HepG2 (cell line): Measurements from ENCODE around the gene TBXA2R. TPM values are rescaled to one million over a fixed set of nuclear protein-coding genes. Genes with fewer than 3 reads are reported as not detected.

Experiments
- ATAC-seq: fragments of 200-7000 bp; cut with Tn5 transposase; 3 replicates; pipeline ENCODE4 v1.9.1; 2020; ENCODE audit warnings: mild to moderate bottlenecking, moderate library complexity
- BruUV-seq: library from RNA; stranded (reverse); fragments of 400-500 nt; replicated peaks from 2 replicates; lab custom pipeline; 2021; lab: Mats Ljungman, UMichigan
- CTCF ChIA-PET: fragments of 300-600 bp; formaldehyde crosslinking; extraction: SDS; loops from one replicate; lab custom pipeline; 2021; ENCODE audit warnings: low total read pairs, inconsistent platforms, low intra/inter-chr PET ratio; lab: Yijun Ruan, JAX
- POLR2A ChIA-PET: fragments of 350-600 bp; sonication (Branson Sonifier 250); formaldehyde crosslinking; loops from one replicate; lab custom pipeline; 2020; ENCODE audit warnings: antibody characterized with exemption, inconsistent platforms; lab: Yijun Ruan, JAX
- DNase-seq: peaks from one replicate; pipeline ENCODE4 v3.0.0-alpha.2; 2015; ENCODE audit warnings: low spot score
- FAIRE-seq: peaks from 3 replicates; lab custom pipeline; 2011; peaks lifted over from hg19 to GRCh38; lab: Jason Lieb, UNC
- H2AFZ ChIP-seq: one replicate; pipeline ENCODE4 v1.6.1; 2011; ENCODE audit warnings: low read length, inconsistent platforms
- H3K27ac ChIP-seq: fragments of 300-600 bp; 3 replicates; pipeline ENCODE4 v1.8.0; 2011; ENCODE audit warnings: mixed run types, mild to moderate bottlenecking, mixed read lengths, low read length, inconsistent platforms; ENCODE audit not compliant: insufficient read depth; ENCODE audit errors: extremely low read length
- H3K27me3 ChIP-seq, 2 experiments: fragments of 200-600 bp in 1 of 2; 2 replicates in 1 of 2; 3 replicates in 1 of 2; pipeline versions ENCODE4 v1.6.0 to v1.8.0; 2011; ENCODE audit warnings: low read length in 2 of 2, mild to moderate bottlenecking in 2 of 2, moderate library complexity in 2 of 2, inconsistent platforms in 1 of 2; ENCODE audit not compliant: insufficient read depth in 2 of 2, control insufficient read depth in 1 of 2
- H3K36me3 ChIP-seq, 2 experiments: fragments of 200-600 bp in 1 of 2; replicated peaks in 1 of 2; 2 replicates in 1 of 2; 3 replicates in 1 of 2; pipeline versions ENCODE4 v1.5.1 to v1.8.0; 2011; ENCODE audit warnings: low read length in 2 of 2, inconsistent platforms in 1 of 2; ENCODE audit not compliant: insufficient read depth in 2 of 2, control insufficient read depth in 1 of 2
- H3K4me1 ChIP-seq: 2 replicates; pipeline ENCODE4 v1.5.1; 2012; ENCODE audit warnings: low read length, inconsistent platforms; ENCODE audit not compliant: insufficient read depth
- H3K4me2 ChIP-seq: 2 replicates; pipeline ENCODE4 v1.6.0; 2011; ENCODE audit warnings: low read depth, low read length, inconsistent platforms
- H3K4me3 ChIP-seq, 3 experiments: fragments of 200-600 bp in 1 of 3; sonication (generic), shearing (Covaris generic) in 1 of 3; replicated peaks in 1 of 3; 2 replicates each; pipeline ENCODE4 v1.5.1; 2011 to 2016; ENCODE audit warnings: low read length in 3 of 3, inconsistent platforms in 2 of 3, low read depth in 2 of 3, mild to moderate bottlenecking in 2 of 3, control low read depth in 1 of 3, mixed read lengths in 1 of 3; ENCODE audit not compliant: insufficient read depth in 1 of 3
- H3K79me2 ChIP-seq: one replicate; pipeline ENCODE4 v1.6.1; 2011; ENCODE audit warnings: low read length, inconsistent platforms; ENCODE audit not compliant: insufficient read depth
- H3K9ac ChIP-seq: 2 replicates; pipeline ENCODE4 v1.6.0; 2011; ENCODE audit warnings: mild to moderate bottlenecking, low read depth, low read length, inconsistent platforms; ENCODE audit not compliant: insufficient read depth
- H3K9me3 ChIP-seq: 2 replicates; pipeline ENCODE4 v1.5.1; 2012; ENCODE audit warnings: mild to moderate bottlenecking, low read length
- H4K20me1 ChIP-seq: 2 replicates; pipeline ENCODE4 v1.6.0; 2011; ENCODE audit warnings: inconsistent platforms, mild to moderate bottlenecking, low read length, moderate library complexity; ENCODE audit not compliant: insufficient read depth
- AGO2 ChIP-seq: fragments of 200-400 bp; formaldehyde crosslinking; optimal IDR thresholded peaks from 2 replicates; pipeline ENCODE3; 2017; ENCODE audit warnings: mild to moderate bottlenecking, low read depth, low read length, moderate library complexity
- GATAD2A ChIP-seq: IDR thresholded peaks from 2 replicates; pipeline ENCODE4 v1.6.1; 2016
- HMG20A ChIP-seq: IDR thresholded peaks from 2 replicates; pipeline ENCODE4 v1.6.1; 2016; ENCODE audit warnings: borderline replicate concordance
- MIXL1 ChIP-seq: IDR thresholded peaks from 2 replicates; pipeline ENCODE4 v1.6.1; 2016
- MXI1 ChIP-seq: IDR thresholded peaks from 3 replicates; pipeline ENCODE4 v1.6.1; 2012; ENCODE audit warnings: low read depth, low read length, inconsistent platforms, borderline replicate concordance
- POLR2A ChIP-seq, 2 experiments: IDR thresholded peaks; 2 replicates each; pipeline ENCODE4 v1.6.1; 2011; ENCODE audit warnings: low read depth in 2 of 2, low read length in 2 of 2, mild to moderate bottlenecking in 1 of 2, moderate library complexity in 1 of 2; ENCODE audit not compliant: insufficient read depth in 1 of 2
- RBM22 ChIP-seq: fragments of 200-400 bp; formaldehyde crosslinking; optimal IDR thresholded peaks from 2 replicates; pipeline ENCODE3; 2017; ENCODE audit warnings: mild to moderate bottlenecking, low read length, moderate library complexity
- SALL1 ChIP-seq: sonication (generic); formaldehyde crosslinking; IDR thresholded peaks from 2 replicates; pipeline ENCODE4 v1.8.0; 2022; ENCODE audit warnings: mild to moderate bottlenecking, missing genetic modification reagents
- SRSF9 ChIP-seq: fragments of 200-400 bp; formaldehyde crosslinking; IDR thresholded peaks from 2 replicates; pipeline ENCODE4 v1.6.1; 2018; ENCODE audit warnings: borderline replicate concordance, mild to moderate bottlenecking, low read depth, low read length; ENCODE audit not compliant: insufficient read depth, poor library complexity, severe bottlenecking
- STAG1 ChIP-seq: sonication (generic); formaldehyde crosslinking; IDR thresholded peaks from 2 replicates; pipeline ENCODE4 v1.4.0; 2020; ENCODE audit warnings: missing genetic modification reagents
- TSC22D2 ChIP-seq: sonication (generic); formaldehyde crosslinking; IDR thresholded peaks from 2 replicates; pipeline ENCODE4 v1.5.1; 2020; ENCODE audit warnings: missing genetic modification reagents, mild to moderate bottlenecking, borderline replicate concordance
- ZFP41 ChIP-seq: sonication (generic); formaldehyde crosslinking; IDR thresholded peaks from 2 replicates; pipeline ENCODE4 v1.4.0; 2020; ENCODE audit warnings: mild to moderate bottlenecking, missing genetic modification reagents, borderline replicate concordance
- ZNF234 ChIP-seq: sonication (generic); formaldehyde crosslinking; conservative IDR thresholded peaks from 2 replicates; pipeline ENCODE4 v1.5.1; 2020; ENCODE audit warnings: mild to moderate bottlenecking, missing genetic modification reagents
- ZNF251 ChIP-seq: sonication (generic); formaldehyde crosslinking; IDR thresholded peaks from 2 replicates; pipeline ENCODE4 v1.9.0; 2021; ENCODE audit warnings: mild to moderate bottlenecking, missing genetic modification reagents
- ZNF678 ChIP-seq: sonication (generic); formaldehyde crosslinking; IDR thresholded peaks from 2 replicates; pipeline ENCODE4 v1.4.0; 2020; ENCODE audit warnings: mild to moderate bottlenecking, missing genetic modification reagents
- WGBS: methylation state at CpG from one replicate; pipeline ENCODE4 v1.1.6; 2017; ENCODE audit warnings: low lambda C conversion rate; 5-methylcytosine and 5-hydroxymethylcytosine counted together
- in situ Hi-C: cut with HindIII; loops from 2 replicates; pipeline ENCODE4 v1.10.0; 2017; ENCODE audit warnings: low pct_unique_long_range_greater_than_20kb; ENCODE audit not compliant: extremely low pct_ligation_motif_present
- intact Hi-C: fragments of 100-400 bp; cut with micrococcal nuclease; formaldehyde crosslinking; loops from one replicate; pipeline ENCODE4 v1.10.0; 2022; ENCODE audit not compliant: unreplicated experiment
- polyA plus RNA-seq, 8 experiments: library from polyadenylated mRNA; depleted of rRNA in 3 of 8; stranded (reverse) in 7 of 8; unstranded in 1 of 8; fragments of >200 nt; fragmentation: Illumina TruSeq in 4 of 8; extraction: Trizol in 4 of 8; gene quantifications; 2 replicates each; pipeline versions ENCODE4 v1.2.1 to v1.2.3, GENCODE V29; 2011 to 2016; ENCODE audit warnings: low read depth in 4 of 8, missing spikeins in 1 of 8, mixed read lengths in 1 of 8; ENCODE audit not compliant: insufficient read depth in 1 of 8
- total RNA-seq, 5 experiments: library from RNA; depleted of rRNA; stranded (reverse); fragments of >200 nt; fragmentation: Illumina TruSeq; extraction: Trizol; gene quantifications; 2 replicates each; pipeline ENCODE4 v1.2.3, GENCODE V29; 2016; ENCODE audit warnings: low read depth in 1 of 5
- TF ChIP-seq, protein P1 (sequence below): sonication (generic); formaldehyde crosslinking; IDR thresholded peaks from 2 replicates; pipeline ENCODE4 v1.4.0; 2020; ENCODE audit warnings: missing genetic modification reagents
- TF ChIP-seq, protein P2 (sequence below): sonication (generic); formaldehyde crosslinking; IDR thresholded peaks from 2 replicates; pipeline ENCODE4 v1.5.0; 2020; ENCODE audit warnings: mild to moderate bottlenecking, low read depth, missing genetic modification reagents, borderline replicate concordance
- TF ChIP-seq, protein P3 (sequence below): sonication (generic); formaldehyde crosslinking; IDR thresholded peaks from 2 replicates; pipeline ENCODE4 v1.4.0; 2020; ENCODE audit warnings: missing genetic modification reagents
- TF ChIP-seq, protein P4 (sequence below): fragments of 450-650 bp; IDR thresholded peaks from 2 replicates; pipeline ENCODE4 v1.6.1; 2017

TBXA2R gene
- total and polyA plus RNA-seq, 2 of the 13 experiments (the other 11 are each of a cell fraction or from before 2014, with no cell fraction given) = 0.09 TPM; not detected in 1

DNA sequence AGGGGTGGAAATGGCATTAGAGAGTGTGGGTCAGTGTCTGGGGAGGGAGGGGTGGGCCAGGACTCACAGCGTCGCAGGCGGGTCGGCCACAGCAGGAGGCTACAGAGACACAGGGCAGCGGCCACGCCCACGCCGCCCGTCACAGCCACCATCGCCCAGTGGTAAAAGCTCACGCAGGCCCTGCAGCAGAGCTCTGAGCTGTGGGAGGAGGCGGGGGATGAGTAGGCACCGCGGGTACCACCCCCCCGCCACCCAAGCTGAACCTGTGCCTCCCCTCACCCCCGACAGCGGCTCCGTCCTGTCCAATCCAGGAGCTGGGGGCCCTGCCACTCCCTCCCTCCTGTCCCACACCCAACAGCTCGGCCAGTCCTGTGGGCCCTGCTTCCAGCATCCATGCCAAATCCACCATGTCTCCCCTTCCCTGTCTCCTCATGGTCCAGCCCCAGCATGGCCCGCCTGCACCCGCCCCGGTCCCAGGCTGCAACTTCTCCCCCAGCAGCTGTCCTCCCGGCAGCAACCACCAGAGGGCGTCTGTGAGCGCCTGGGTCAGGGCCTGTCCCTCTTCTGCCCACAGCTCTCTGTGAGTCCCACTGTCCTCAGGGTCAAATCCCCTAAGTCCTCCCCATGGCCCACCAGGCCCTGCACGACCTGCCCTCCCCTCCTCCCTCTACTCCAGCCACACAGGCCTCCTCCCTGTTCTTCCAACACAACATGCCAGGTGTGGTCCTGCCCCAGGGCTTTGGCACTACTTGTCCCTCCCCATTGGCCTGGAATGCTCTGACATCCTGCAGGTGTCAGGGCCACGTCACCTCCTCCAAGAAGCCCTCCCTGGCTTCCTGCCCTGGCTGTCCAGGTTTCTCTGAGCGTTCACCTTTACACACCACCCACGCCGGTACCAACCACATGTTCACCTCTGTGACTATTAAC lies 61.7 kb downstream of the TBXA2R start:
- Histone ChIP-seq H3K36me3 (peaks cover 3 to 10% of the 10 kb centered on the region in 2 experiments; a peak in 3 of 5 replicates), H3K9ac (no peak overlapping the region)
- CTCF ChIA-PET = interaction anchor here (1.2 to 2.3 kb wide), 2 partner anchors 30 to 41 kb away, joined by 5 to 14 read pairs; no protein-coding TSS in a partner anchor
- TF ChIP-seq MXI1 = peak; percentile 48; the same call in 1 of the 3 replicates
- peak; percentile 79 for TF ChIP-seq STAG1 (CRISPR knock-in tag)
- TF ChIP-seq POLR2A (IDR thresholded peaks at IDR 0.05; ENCODE audit: insufficient read depth in 1 of 2, low read depth in 2 of 2, low read length in 2 of 2) = no peak
- TF ChIP-seq GATAD2A = no peak
- TF ChIP-seq RBM22 = peak; percentile 24
- TF ChIP-seq, protein P1, sequence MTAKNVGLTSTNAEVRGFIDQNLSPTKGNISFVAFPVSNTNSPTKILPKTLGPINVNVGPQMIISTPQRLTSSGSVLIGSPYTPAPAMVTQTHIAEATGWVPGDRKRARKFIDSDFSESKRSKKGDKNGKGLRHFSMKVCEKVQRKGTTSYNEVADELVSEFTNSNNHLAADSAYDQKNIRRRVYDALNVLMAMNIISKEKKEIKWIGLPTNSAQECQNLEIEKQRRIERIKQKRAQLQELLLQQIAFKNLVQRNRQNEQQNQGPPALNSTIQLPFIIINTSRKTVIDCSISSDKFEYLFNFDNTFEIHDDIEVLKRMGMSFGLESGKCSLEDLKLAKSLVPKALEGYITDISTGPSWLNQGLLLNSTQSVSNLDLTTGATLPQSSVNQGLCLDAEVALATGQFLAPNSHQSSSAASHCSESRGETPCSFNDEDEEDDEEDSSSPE (CRISPR knock-in tag) = no peak
- peak; percentile 80 for TF ChIP-seq AGO2
- TF ChIP-seq HMG20A = no peak
- TF ChIP-seq, protein P2, sequence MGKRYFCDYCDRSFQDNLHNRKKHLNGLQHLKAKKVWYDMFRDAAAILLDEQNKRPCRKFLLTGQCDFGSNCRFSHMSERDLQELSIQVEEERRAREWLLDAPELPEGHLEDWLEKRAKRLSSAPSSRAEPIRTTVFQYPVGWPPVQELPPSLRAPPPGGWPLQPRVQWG = no peak
- no peak for TF ChIP-seq ZNF251 (CRISPR knock-in tag)
- TF ChIP-seq, protein P3, sequence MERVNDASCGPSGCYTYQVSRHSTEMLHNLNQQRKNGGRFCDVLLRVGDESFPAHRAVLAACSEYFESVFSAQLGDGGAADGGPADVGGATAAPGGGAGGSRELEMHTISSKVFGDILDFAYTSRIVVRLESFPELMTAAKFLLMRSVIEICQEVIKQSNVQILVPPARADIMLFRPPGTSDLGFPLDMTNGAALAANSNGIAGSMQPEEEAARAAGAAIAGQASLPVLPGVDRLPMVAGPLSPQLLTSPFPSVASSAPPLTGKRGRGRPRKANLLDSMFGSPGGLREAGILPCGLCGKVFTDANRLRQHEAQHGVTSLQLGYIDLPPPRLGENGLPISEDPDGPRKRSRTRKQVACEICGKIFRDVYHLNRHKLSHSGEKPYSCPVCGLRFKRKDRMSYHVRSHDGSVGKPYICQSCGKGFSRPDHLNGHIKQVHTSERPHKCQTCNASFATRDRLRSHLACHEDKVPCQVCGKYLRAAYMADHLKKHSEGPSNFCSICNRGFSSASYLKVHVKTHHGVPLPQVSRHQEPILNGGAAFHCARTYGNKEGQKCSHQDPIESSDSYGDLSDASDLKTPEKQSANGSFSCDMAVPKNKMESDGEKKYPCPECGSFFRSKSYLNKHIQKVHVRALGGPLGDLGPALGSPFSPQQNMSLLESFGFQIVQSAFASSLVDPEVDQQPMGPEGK = peak; percentile 52
- no peak for TF ChIP-seq ZNF234
- TF ChIP-seq ZNF678 = no peak
- no peak for TF ChIP-seq MIXL1 (CRISPR knock-in tag)
- peak; percentile 10; the same call in 1 of the 2 replicates for TF ChIP-seq SALL1
- no peak for TF ChIP-seq SRSF9
- TF ChIP-seq TSC22D2 (CRISPR knock-in tag) = no peak
- TF ChIP-seq, protein P4, sequence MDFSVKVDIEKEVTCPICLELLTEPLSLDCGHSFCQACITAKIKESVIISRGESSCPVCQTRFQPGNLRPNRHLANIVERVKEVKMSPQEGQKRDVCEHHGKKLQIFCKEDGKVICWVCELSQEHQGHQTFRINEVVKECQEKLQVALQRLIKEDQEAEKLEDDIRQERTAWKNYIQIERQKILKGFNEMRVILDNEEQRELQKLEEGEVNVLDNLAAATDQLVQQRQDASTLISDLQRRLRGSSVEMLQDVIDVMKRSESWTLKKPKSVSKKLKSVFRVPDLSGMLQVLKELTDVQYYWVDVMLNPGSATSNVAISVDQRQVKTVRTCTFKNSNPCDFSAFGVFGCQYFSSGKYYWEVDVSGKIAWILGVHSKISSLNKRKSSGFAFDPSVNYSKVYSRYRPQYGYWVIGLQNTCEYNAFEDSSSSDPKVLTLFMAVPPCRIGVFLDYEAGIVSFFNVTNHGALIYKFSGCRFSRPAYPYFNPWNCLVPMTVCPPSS = 0 out of 2 replicates have a peak, but pooled peaks have one; percentile 30
- TF ChIP-seq ZFP41 = no peak

More for the DNA sequence above, 61.7 kb downstream of the TBXA2R start:
- H3K27ac ChIP-seq = no peak overlapping the region
- no peaks in the 10 kb centered on the region for H3K9me3 ChIP-seq
- in situ Hi-C loops (no loop called here), intact Hi-C loops (loop anchor here (1.0 kb wide), 1 partner anchor 30 kb away; no protein-coding TSS in a partner anchor)
- H3K27me3 ChIP-seq = no peaks in the 10 kb centered on the region
- no peaks in the 10 kb centered on the region for H4K20me1 ChIP-seq
- no peak overlapping the region for H3K4me2 ChIP-seq
- H3K4me3 ChIP-seq = no peak overlapping the region
- ATAC-seq = peak; percentile 75
- no TSS peak for BruUV-seq
- H3K4me1 ChIP-seq = no peaks in the 10 kb centered on the region
- 78% methylated on average over 15 of the region's 30 CpGs for WGBS
- no peaks in the 10 kb centered on the region for H3K79me2 ChIP-seq
- POLR2A ChIA-PET = interaction anchor here (0.7 to 0.9 kb wide), 2 partner anchors 12 to 13 kb away, joined by 3 read pairs; partner anchors contain the start of gene MFSD12
- H2AFZ ChIP-seq = no peak overlapping the region
- no peak for FAIRE-seq
- peak; percentile 35 for DNase-seq
